ENCODE data around the gene TPRN. TPM values are rescaled to one million over a fixed set of nuclear protein-coding genes. Genes with fewer than 3 reads are reported as not detected.

The TPRN gene
- total RNA-seq, 1 donor from 2014 or later = 2.8 TPM

DNA sequence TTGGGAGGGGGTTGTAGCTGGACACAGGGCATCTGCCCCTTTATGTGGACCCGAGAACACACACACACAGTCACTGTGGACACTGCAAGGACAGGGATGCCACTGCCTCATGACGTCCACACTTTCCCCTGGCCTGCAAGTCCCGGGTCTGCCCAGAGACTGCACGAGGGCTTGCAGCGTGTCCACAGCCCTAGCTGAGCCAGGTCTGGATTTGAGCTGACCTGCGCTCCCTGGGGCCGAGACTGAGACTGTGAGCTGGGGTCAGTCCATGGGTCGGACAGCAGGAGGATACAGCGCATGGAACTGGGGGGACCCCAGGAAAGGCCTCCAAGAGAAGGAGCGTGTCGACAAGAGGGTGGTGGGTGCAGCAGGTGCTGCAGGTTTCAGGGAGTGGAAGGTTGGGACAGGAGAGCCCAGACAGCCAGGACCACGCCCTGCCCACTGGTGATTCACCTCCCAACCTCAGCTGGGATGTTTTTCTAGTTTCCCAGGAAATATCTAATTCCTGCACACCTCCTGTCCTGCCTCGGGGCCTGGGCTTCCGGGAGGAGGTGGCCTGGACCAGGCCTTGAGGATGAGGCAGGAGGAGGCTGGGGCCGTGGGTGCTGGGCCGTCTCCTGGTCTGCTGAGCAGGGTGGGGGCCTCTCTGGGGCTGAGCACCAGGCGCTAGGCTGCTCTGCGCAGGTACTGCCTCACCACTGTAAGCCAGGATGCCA, 26.0 kb upstream of the TPRN start:
- no peak for DNase-seq (ENCODE audit: low spot score in 2 of 2)
- Histone ChIP-seq H3K27ac (no peak overlapping the region), H3K4me3 (no peak overlapping the region), H3K4me1 (peaks cover 3 to 15% of the 10 kb centered on the region in 2 donors), H3K9me3 (no peaks in the 10 kb centered on the region), H3K27me3 (no peaks in the 10 kb centered on the region), H3K36me3 (no peaks in the 10 kb centered on the region)
- intact Hi-C loops (cut with DNase I) = loop anchor here (2.0 to 10.0 kb wide), 2 partner anchors 108 to 432 kb away; partner anchors contain the start of genes CCDC183 and TMEM141
- TF ChIP-seq, protein P1, sequence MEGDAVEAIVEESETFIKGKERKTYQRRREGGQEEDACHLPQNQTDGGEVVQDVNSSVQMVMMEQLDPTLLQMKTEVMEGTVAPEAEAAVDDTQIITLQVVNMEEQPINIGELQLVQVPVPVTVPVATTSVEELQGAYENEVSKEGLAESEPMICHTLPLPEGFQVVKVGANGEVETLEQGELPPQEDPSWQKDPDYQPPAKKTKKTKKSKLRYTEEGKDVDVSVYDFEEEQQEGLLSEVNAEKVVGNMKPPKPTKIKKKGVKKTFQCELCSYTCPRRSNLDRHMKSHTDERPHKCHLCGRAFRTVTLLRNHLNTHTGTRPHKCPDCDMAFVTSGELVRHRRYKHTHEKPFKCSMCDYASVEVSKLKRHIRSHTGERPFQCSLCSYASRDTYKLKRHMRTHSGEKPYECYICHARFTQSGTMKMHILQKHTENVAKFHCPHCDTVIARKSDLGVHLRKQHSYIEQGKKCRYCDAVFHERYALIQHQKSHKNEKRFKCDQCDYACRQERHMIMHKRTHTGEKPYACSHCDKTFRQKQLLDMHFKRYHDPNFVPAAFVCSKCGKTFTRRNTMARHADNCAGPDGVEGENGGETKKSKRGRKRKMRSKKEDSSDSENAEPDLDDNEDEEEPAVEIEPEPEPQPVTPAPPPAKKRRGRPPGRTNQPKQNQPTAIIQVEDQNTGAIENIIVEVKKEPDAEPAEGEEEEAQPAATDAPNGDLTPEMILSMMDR (IDR thresholded peaks at IDR 0.05) = no peak

DNA sequence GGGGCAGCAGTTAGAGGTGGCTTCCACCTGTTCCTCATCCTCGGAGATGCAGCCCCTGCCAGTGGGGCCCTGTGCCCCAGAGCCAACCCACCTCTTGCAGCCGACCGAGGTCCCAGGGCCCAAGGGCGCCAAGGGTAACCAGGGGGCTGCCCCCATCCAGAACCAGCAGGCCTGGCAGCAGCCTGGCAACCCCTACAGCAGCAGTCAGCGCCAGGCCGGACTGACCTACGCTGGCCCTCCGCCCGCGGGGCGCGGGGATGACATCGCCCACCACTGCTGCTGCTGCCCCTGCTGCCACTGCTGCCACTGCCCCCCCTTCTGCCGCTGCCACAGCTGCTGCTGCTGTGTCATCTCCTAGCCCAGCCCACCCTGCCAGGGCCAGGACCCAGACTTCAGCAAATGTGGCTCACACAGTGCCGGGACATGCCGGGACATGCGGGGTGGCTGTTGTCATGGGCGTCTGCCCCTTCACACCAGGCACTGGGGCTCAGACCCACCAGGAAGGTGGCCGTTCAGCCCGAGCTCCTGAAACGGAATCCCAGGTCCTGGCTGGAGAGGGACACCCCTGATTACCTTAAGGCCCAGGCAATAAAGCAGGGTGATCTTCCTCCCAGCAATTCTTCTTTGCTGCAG, 25.3 kb upstream of the TPRN start:
- no peak for DNase-seq (ENCODE audit: low spot score in 2 of 2)
- intact Hi-C loops (cut with DNase I) = loop anchor here (2.0 to 10.0 kb wide), 2 partner anchors 107 to 431 kb away; partner anchors contain the start of genes CCDC183 and TMEM141
- H3K27ac ChIP-seq = no peak overlapping the region
- no peak overlapping the region for H3K4me3 ChIP-seq
- H3K9me3 ChIP-seq = no peaks in the 10 kb centered on the region
- H3K36me3 ChIP-seq = no peaks in the 10 kb centered on the region
- H3K4me1 ChIP-seq = peaks cover 5 to 19% of the 10 kb centered on the region in 2 donors
- TF ChIP-seq, protein P1 (IDR thresholded peaks at IDR 0.05) = no peak
- H3K27me3 ChIP-seq = no peaks in the 10 kb centered on the region

DNA sequence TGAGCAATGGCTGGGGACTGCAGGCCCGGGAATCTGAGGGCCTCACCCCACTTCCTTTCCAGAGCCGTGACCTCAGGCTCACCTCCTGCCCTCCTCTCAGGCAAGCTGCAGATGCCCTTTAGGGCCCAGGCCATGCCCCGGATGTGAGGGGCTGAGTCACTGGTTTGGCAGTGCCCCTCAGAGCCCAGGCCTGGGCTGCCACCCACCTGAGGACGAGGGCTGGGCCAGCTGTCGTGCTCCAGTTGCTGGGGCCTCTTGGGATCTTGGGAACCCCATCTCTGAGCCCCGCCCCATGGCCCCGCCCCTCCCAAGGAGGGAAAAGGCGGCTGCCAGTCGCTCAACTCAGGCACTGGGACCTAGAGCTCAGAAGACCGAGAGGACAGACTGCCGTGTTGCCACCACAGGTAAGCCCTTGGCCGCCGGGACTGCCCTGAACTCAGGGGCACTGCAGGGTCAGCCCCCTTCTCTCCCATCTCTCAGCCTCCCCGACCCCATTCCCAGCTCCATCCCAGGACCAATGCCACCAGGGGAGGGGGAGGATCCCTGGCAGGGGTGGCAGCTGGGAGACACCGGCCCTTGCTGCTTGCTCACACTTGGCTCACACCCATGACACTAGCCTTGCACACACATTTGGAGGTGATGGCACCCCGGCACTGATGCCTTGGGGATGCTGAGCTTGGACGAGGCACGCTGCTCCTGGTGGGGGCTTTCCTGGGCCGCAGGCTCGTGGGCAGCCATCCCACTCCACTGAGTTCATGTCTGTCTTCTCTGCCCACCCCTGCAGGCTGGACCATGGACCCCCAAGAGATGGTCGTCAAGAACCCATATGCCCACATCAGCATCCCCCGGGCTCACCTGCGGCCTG, 24.5 kb upstream of the TPRN start, which contains the start of gene CYSRT1:
TSS of gene CYSRT1 (plus strand) at position 345 of the 865 bp plus-strand sequence. CDS start at position 793, 448 bp downstream.
- H3K9me3 ChIP-seq = no peaks in the 10 kb centered on the region
- DNase-seq (ENCODE audit: low spot score in 2 of 2) = no peak
- TF ChIP-seq, protein P1 (IDR thresholded peaks at IDR 0.05) = no peak
- H3K4me1 ChIP-seq = peaks cover 5 to 19% of the 10 kb centered on the region in 2 donors
- H3K36me3 ChIP-seq = no peaks in the 10 kb centered on the region
- H3K4me3 ChIP-seq = peak within 1 kb of the TSS; percentile 75 to 89
- H3K27me3 ChIP-seq = no peaks in the 10 kb centered on the region
- intact Hi-C loops (cut with DNase I) = loop anchor here (10.0 kb wide), 1 partner anchor 430 kb away; the partner anchor contains the start of genes CCDC183 and TMEM141
- peak within 1 kb of the TSS; percentile 94 to 95 for H3K27ac ChIP-seq

- Histone ChIP-seq H3K4me1 (peaks cover 5 to 19% of the 10 kb centered on the region in 2 donors), H3K36me3 (no peaks in the 10 kb centered on the region), H3K4me3 (peak overlapping the region; percentile 75 to 89), H3K27ac (peak overlapping the region; percentile 94 to 95), H3K27me3 (no peaks in the 10 kb centered on the region), H3K9me3 (no peaks in the 10 kb centered on the region)
- intact Hi-C loops (cut with DNase I) = loop anchor here (1.0 to 10.0 kb wide), 5 partner anchors 17 to 429 kb away; partner anchors contain the start of genes ANAPC2, CCDC183, SSNA1 and TMEM141
- TF ChIP-seq, protein P1 (IDR thresholded peaks at IDR 0.05) = no peak
- DNase-seq (ENCODE audit: low spot score in 2 of 2) = peak; percentile 94 to 99
Observed at GRCh38 chr9:137223078-137223970, 22.8 kb upstream of the TPRN start.

All from ascending aorta (tissue), 2 donors.